ENCODE measurements around the gene IRF5. TPM values are rescaled to one million over a fixed set of nuclear protein-coding genes. Genes with fewer than 3 reads are reported as not detected.

Gene IRF5
- total and polyA plus RNA-seq, 10 of the 15 experiments (the other 5 are each of a cell fraction or from before 2014, with no cell fraction given) = 5.4 to 90.3 (median 61.7) TPM

- TF ChIP-seq, protein P1, sequence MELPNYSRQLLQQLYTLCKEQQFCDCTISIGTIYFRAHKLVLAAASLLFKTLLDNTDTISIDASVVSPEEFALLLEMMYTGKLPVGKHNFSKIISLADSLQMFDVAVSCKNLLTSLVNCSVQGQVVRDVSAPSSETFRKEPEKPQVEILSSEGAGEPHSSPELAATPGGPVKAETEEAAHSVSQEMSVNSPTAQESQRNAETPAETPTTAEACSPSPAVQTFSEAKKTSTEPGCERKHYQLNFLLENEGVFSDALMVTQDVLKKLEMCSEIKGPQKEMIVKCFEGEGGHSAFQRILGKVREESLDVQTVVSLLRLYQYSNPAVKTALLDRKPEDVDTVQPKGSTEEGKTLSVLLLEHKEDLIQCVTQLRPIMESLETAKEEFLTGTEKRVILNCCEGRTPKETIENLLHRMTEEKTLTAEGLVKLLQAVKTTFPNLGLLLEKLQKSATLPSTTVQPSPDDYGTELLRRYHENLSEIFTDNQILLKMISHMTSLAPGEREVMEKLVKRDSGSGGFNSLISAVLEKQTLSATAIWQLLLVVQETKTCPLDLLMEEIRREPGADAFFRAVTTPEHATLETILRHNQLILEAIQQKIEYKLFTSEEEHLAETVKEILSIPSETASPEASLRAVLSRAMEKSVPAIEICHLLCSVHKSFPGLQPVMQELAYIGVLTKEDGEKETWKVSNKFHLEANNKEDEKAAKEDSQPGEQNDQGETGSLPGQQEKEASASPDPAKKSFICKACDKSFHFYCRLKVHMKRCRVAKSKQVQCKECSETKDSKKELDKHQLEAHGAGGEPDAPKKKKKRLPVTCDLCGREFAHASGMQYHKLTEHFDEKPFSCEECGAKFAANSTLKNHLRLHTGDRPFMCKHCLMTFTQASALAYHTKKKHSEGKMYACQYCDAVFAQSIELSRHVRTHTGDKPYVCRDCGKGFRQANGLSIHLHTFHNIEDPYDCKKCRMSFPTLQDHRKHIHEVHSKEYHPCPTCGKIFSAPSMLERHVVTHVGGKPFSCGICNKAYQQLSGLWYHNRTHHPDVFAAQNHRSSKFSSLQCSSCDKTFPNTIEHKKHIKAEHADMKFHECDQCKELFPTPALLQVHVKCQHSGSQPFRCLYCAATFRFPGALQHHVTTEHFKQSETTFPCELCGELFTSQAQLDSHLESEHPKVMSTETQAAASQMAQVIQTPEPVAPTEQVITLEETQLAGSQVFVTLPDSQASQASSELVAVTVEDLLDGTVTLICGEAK (IDR thresholded peaks at IDR 0.05; ENCODE audit: borderline replicate concordance) = no peak
- TF ChIP-seq NFIC (IDR thresholded peaks at IDR 0.05; ENCODE audit: low read depth, low read length) (no peak), MYC (IDR thresholded peaks at IDR 0.05; ENCODE audit: insufficient read depth, insufficient read length, insufficient replicate concordance, low read length, severe bottlenecking) (no peak), DPF2 (IDR thresholded peaks at IDR 0.05) (no peak), SREBF1 (IDR thresholded peaks at IDR 0.05; ENCODE audit: low read length) (no peak), SUPT20H (IDR thresholded peaks at IDR 0.05; ENCODE audit: borderline replicate concordance, control insufficient read depth, low read depth, low read length) (no peak), BHLHE40 (IDR thresholded peaks at IDR 0.05; ENCODE audit: borderline replicate concordance in 1 of 2, low read depth in 2 of 2, low read length in 1 of 2) (no peak; a peak in 1 of 4 replicates), ZNF24 (IDR thresholded peaks at IDR 0.05) (no peak), RELA (IDR thresholded peaks at IDR 0.05; ENCODE audit: borderline replicate concordance, partially characterized antibody) (peak; percentile 79), NFYB (IDR thresholded peaks at IDR 0.05; ENCODE audit: insufficient read depth, low read depth, low read length) (no peak), MEF2A (IDR thresholded peaks at IDR 0.05; ENCODE audit: insufficient read depth, low read depth, low read length) (no peak), IRF3 (IDR thresholded peaks at IDR 0.05) (no peak), MTA2 (IDR thresholded peaks at IDR 0.05; ENCODE audit: low read depth) (no peak)
- TF ChIP-seq, protein P2, sequence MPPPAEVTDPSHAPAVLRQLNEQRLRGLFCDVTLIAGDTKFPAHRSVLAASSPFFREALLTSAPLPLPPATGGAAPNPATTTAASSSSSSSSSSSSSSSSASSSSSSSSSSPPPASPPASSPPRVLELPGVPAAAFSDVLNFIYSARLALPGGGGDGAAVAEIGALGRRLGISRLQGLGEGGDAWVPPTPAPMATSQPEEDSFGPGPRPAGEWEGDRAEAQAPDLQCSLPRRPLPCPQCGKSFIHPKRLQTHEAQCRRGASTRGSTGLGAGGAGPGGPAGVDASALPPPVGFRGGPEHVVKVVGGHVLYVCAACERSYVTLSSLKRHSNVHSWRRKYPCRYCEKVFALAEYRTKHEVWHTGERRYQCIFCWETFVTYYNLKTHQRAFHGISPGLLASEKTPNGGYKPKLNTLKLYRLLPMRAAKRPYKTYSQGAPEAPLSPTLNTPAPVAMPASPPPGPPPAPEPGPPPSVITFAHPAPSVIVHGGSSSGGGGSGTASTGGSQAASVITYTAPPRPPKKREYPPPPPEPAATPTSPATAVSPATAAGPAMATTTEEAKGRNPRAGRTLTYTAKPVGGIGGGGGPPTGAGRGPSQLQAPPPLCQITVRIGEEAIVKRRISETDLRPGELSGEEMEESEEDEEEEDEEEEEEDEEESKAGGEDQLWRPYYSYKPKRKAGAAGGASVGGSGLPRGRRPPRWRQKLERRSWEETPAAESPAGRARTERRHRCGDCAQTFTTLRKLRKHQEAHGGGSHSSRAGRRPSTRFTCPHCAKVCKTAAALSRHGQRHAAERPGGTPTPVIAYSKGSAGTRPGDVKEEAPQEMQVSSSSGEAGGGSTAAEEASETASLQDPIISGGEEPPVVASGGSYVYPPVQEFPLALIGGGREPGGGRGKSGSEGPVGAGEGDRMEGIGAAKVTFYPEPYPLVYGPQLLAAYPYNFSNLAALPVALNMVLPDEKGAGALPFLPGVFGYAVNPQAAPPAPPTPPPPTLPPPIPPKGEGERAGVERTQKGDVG (CRISPR knock-in tag; IDR thresholded peaks at IDR 0.05) = no peak
- TF ChIP-seq, protein P3, sequence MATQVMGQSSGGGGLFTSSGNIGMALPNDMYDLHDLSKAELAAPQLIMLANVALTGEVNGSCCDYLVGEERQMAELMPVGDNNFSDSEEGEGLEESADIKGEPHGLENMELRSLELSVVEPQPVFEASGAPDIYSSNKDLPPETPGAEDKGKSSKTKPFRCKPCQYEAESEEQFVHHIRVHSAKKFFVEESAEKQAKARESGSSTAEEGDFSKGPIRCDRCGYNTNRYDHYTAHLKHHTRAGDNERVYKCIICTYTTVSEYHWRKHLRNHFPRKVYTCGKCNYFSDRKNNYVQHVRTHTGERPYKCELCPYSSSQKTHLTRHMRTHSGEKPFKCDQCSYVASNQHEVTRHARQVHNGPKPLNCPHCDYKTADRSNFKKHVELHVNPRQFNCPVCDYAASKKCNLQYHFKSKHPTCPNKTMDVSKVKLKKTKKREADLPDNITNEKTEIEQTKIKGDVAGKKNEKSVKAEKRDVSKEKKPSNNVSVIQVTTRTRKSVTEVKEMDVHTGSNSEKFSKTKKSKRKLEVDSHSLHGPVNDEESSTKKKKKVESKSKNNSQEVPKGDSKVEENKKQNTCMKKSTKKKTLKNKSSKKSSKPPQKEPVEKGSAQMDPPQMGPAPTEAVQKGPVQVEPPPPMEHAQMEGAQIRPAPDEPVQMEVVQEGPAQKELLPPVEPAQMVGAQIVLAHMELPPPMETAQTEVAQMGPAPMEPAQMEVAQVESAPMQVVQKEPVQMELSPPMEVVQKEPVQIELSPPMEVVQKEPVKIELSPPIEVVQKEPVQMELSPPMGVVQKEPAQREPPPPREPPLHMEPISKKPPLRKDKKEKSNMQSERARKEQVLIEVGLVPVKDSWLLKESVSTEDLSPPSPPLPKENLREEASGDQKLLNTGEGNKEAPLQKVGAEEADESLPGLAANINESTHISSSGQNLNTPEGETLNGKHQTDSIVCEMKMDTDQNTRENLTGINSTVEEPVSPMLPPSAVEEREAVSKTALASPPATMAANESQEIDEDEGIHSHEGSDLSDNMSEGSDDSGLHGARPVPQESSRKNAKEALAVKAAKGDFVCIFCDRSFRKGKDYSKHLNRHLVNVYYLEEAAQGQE (IDR thresholded peaks at IDR 0.05; ENCODE audit: low read depth, low read length) = no peak
These were observed 882 bp downstream of the IRF5 start (continued) for GRCh38 chr7:128938544-128939074.
